GM12801 (cell line): ENCODE data around the gene SYF2.

Experiments used
- CTCF ChIP-seq: IDR thresholded peaks from one replicate; pipeline ENCODE4 v1.5.1; 2011; ENCODE audit warnings: control low read depth; ENCODE audit not compliant: insufficient read length; ENCODE audit errors: extremely low read depth

SYF2 gene

GRCh38 chr1:25183126-25183980 is 48.9 kb downstream of the SYF2 start:
- TF ChIP-seq CTCF, result no peak

- TF ChIP-seq CTCF, result no peak
These were observed 49.7 kb downstream of the SYF2 start for GRCh38 chr1:25182629-25183028.

- TF ChIP-seq CTCF, result no peak
These were observed 51.3 kb downstream of the SYF2 start for GRCh38 chr1:25180996-25181395.

- TF ChIP-seq CTCF, result no peak
These were observed 53.3 kb downstream of the SYF2 start for GRCh38 chr1:25178917-25179561.

GRCh38 chr1:25174730-25175612 is 57.3 kb downstream of the SYF2 start:
- TF ChIP-seq CTCF, result no peak

GRCh38 chr1:25174363-25174729 is 58.0 kb downstream of the SYF2 start:
- no peak for TF ChIP-seq CTCF

- no peak for TF ChIP-seq CTCF
These were observed 58.4 kb downstream of the SYF2 start for GRCh38 chr1:25173809-25174340.
